D721Med (cell line): ENCODE data around the gene KIAA1549.

ENCODE experiments used
- DNase-seq: peaks from one replicate; pipeline ENCODE4 v3.0.0; 2011; ENCODE audit warnings: low spot score; ENCODE audit not compliant: insufficient read length
- FAIRE-seq: peaks from 2 replicates; lab custom pipeline; 2011; peaks lifted over from hg19 to GRCh38; lab: Jason Lieb, UNC
- CTCF ChIP-seq: IDR thresholded peaks from 2 replicates; pipeline ENCODE4 v1.5.1; 2012; ENCODE audit warnings: mild to moderate bottlenecking, control low read depth; ENCODE audit not compliant: insufficient read depth; ENCODE audit errors: missing control alignments

Gene KIAA1549

GRCh38 chr7:138857728-138858127 lies 123.5 kb downstream of the KIAA1549 start:
- DNase-seq (no peak), FAIRE-seq (no peak)
- no peak for TF ChIP-seq CTCF

GRCh38 chr7:138854115-138854645 lies 127.0 kb downstream of the KIAA1549 start:
- no peak for DNase-seq

GRCh38 chr7:138853448-138853847 lies 127.7 kb downstream of the KIAA1549 start:
- FAIRE-seq (no peak), DNase-seq (no peak)
- no peak for TF ChIP-seq CTCF

More at GRCh38 chr7:138854115-138854645, 127.0 kb downstream of the KIAA1549 start:
- no peak for TF ChIP-seq CTCF
- no peak for FAIRE-seq

- DNase-seq (no peak), FAIRE-seq (no peak)
- TF ChIP-seq CTCF: no peak
These were observed 128.7 kb downstream of the KIAA1549 start for GRCh38 chr7:138852469-138852868.

- DNase-seq (no peak), FAIRE-seq (no peak)
- no peak for TF ChIP-seq CTCF
These were observed 131.5 kb downstream of the KIAA1549 start for GRCh38 chr7:138849701-138850100.

GRCh38 chr7:138848056-138848980 lies 132.9 kb downstream of the KIAA1549 start:
- no peak for FAIRE-seq
- TF ChIP-seq CTCF: no peak

GRCh38 chr7:138845711-138846110 lies 135.5 kb downstream of the KIAA1549 start:
- no peak for TF ChIP-seq CTCF
- FAIRE-seq (no peak), DNase-seq (no peak)

More at GRCh38 chr7:138848056-138848980, 132.9 kb downstream of the KIAA1549 start:
- DNase-seq: no peak
